Measurements from ENCODE around the gene DIP2C.
"Not testable (repeated sequence)": the region's sequence is repeated elsewhere in the genome, so short reads cannot be mapped to it uniquely, and the experiment has no call there.

DIP2C gene, protein sequence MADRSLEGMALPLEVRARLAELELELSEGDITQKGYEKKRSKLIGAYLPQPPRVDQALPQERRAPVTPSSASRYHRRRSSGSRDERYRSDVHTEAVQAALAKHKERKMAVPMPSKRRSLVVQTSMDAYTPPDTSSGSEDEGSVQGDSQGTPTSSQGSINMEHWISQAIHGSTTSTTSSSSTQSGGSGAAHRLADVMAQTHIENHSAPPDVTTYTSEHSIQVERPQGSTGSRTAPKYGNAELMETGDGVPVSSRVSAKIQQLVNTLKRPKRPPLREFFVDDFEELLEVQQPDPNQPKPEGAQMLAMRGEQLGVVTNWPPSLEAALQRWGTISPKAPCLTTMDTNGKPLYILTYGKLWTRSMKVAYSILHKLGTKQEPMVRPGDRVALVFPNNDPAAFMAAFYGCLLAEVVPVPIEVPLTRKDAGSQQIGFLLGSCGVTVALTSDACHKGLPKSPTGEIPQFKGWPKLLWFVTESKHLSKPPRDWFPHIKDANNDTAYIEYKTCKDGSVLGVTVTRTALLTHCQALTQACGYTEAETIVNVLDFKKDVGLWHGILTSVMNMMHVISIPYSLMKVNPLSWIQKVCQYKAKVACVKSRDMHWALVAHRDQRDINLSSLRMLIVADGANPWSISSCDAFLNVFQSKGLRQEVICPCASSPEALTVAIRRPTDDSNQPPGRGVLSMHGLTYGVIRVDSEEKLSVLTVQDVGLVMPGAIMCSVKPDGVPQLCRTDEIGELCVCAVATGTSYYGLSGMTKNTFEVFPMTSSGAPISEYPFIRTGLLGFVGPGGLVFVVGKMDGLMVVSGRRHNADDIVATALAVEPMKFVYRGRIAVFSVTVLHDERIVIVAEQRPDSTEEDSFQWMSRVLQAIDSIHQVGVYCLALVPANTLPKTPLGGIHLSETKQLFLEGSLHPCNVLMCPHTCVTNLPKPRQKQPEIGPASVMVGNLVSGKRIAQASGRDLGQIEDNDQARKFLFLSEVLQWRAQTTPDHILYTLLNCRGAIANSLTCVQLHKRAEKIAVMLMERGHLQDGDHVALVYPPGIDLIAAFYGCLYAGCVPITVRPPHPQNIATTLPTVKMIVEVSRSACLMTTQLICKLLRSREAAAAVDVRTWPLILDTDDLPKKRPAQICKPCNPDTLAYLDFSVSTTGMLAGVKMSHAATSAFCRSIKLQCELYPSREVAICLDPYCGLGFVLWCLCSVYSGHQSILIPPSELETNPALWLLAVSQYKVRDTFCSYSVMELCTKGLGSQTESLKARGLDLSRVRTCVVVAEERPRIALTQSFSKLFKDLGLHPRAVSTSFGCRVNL (N-terminal part only)

GRCh38 chr10:689452-690371, at the start of gene DIP2C:
Gene DIP2C (minus strand): TSS chr10:689668. CDS start chr10:689578, 90 bp downstream.
- no peak for DNase-seq

GRCh38 chr10:734481-734880, 45.0 kb upstream of the DIP2C start:
- DNase-seq, result no peak

GRCh38 chr10:733086-733485, 43.6 kb upstream of the DIP2C start:
- DNase-seq, result no peak

DNA sequence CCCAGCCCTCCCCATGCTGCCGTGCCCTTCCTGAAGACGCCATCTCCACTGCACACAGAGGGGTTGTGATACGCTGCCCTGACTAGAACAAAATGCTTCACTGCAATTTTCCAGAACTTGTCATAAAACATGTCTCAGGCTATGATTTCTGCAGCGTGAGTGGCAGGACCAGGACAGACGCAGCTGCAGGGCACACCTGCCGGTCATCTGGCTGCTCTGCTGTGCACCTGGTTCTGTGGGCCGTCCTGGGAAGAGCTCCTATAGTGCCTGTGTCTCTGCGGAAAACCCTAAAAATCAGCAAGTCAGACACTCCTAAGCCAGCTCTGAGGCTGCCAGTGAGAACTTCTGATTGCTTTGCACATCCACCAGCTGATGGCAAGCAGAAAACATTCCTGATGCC, 39.7 kb upstream of the DIP2C start:
- DNase-seq, result no peak

DNA sequence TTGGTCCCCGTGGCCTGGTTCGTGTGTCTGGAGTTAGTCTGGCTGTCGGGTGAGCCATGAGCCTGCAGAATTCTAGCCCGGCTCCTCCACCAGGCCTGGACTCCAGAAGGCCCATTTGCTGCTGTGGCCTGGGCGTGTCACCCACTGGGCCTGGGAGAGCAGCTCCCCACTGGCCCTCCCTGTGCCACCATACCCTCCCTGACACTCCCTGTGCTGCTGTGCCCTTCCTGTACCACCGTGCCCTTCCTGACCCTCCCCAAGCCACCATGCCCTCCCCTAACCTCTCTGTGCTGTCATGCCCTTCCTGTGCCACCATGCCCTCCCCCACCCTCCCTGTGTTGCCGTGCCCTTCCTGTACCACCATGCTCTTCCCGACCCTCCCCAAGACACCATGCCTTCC, 39.1 kb upstream of the DIP2C start:
- DNase-seq, result no peak

DNA sequence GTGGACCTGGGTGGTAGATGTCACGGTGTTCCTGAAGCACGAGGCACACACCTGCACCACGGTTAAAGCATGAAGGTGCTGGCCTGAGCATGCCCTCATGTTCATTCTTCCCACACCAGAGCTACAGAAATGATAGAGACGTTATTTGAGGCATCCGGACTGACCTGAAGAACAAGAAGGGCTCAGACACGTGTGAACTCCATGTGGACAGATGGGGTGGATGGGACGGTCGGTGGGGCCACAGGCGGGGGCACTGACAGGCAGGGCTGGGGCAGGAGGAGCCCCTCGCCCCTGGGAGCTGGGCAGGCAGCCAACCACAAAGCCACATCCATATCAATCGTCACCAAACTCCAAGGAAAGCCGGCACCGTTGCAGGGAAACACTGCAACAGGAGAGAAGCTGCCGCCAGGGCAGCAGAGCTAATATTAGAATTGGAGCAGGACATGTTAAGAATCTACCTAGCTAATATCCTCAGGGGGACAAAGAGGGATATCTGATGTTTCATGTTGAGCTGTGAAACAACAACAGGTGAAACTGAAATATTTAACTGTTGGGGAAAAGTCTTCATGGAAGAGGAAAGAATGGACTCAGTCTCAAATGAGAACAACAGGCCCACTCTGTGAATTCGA, 37.8 kb upstream of the DIP2C start:
- DNase-seq, result no peak

DNA sequence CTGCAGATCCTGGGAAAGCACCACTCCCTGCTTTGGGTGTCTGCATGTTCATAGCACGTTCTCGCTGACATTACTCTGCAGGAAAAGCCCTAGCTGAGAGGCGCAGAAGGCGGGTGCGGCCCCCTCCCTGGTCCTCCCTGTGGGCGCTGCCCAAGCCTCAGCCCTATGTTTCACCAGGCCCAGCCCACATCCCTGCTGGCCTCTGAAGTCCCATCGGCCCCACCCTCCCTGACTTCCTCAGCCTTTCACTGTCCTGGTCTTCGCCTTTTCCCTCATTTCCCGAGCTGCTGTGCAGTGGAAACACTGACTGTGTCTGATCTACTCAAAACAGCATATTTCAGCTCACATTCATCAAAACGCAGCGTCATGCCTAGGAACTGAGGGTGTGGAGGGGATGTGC, 36.3 kb upstream of the DIP2C start:
- no peak for DNase-seq

- DNase-seq, result no peak
These were observed 35.8 kb upstream of the DIP2C start for GRCh38 chr10:725302-725701.

- no peak for DNase-seq
These were observed 34.5 kb upstream of the DIP2C start for GRCh38 chr10:723973-724372.

- DNase-seq, result no peak
These were observed 33.0 kb upstream of the DIP2C start for GRCh38 chr10:722281-723060.

DNA sequence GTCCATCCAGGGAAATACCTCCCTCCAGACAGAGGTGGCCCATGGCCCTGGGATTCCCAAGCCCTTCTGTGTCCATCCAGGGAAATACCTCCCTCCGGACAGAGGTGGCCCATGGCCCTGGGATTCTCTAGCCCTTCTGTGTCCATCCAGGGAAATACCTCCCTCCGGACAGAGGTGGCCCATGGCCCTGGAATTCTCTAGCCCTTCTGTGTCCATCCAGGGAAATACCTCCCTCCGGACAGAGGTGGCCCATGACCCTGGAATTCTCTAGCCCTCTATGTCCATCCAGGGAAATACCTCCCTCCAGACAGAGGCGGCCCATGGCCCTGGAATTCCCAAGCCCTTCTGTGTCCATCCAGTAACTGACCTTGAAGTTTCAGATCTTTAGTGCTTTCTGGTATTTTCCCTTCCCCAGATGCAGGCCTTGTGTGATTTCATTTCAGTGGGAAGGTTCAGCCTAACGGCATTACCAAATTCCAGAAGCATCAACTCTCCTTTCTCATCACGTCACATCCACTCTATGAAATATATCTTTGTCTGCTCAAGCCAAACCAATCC, 28.8 kb upstream of the DIP2C start:
- DNase-seq, result no peak

DNA sequence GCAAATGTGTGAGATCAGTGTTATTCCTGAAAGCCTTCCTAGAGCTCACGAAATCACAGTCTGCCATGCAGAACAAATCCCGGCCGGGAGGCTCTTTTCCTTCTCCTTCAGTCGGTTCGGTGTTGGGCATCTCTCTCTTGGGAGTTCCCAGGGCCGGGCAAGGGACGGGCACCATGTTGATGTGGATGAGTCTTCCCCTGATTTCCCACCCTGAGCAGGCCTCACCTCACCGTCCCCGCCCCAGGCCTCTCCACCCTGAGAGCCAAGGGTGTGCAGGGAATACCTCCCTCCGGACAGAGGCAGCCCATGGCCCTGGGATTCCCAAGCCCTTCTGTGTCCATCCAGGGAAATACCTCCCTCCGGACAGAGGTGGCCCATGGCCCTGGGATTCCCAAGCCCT, 28.0 kb upstream of the DIP2C start:
- DNase-seq, result no peak

GRCh38 chr10:716821-717220, 27.4 kb upstream of the DIP2C start:
- no peak for DNase-seq

- DNase-seq, result no peak
These were observed 24.7 kb upstream of the DIP2C start for GRCh38 chr10:714214-714613.

DNA sequence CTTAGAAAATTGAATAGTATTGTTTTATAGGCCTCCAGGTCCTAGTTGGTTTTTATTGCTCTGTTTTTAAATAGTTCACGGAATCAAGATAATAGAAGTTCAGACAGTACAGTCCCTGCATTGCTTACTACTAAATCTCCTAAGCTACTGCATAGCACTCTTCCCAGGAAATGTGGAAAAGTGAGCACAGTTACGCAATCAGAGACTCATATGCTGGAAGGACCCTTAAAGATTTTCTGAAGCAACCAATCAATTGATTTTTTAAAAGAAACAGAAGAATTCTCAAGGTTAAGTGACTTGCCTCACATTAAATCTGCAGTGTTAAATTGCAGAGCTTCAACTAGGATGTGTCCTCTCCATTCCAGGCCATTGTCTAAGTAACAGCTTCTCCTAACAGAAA, 23.1 kb upstream of the DIP2C start:
- DNase-seq, result no peak

DNA sequence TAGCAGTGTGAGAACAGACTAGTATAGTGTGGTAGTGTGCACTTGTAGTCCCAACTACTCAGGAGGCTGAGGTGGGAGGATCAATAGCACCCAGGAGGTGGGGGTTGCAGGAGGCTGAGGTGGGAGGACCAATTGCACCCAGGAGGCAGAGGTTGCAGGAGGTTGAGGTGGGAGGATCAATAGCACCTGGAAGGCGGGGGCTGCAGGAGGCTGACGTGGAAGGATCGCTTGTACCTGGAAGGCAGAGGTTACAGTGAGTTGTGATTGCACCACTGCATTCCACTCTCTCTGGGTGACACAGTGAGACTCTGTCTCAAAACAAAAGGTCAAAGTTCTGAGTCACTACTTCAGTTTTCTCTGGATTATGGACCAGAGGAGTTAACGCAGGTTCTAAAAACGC, 22.6 kb upstream of the DIP2C start:
- no peak for DNase-seq

- no peak for DNase-seq
These were observed 18.4 kb upstream of the DIP2C start for GRCh38 chr10:707861-708260.

DNA sequence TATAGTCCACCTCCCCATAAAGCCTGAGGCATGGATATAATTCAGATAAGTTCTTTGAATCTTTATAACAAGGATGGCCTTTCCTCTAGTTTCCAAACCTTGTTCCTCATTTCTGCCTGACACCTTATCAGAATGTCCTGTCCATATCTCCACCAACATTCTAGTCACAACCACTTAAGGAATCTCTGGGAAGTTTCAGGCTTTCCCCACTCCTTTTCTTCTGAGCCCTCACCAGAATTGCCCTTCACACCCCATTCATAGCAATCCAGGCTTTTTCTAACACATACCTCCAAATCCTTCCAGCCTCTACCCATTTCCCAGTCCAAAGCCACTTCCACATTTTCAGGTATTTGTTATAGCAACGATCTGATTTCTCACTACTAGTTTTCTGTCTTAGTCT, 18.0 kb upstream of the DIP2C start:
- DNase-seq, result no peak

- DNase-seq, result no peak
These were observed 13.7 kb upstream of the DIP2C start for GRCh38 chr10:703118-703517.

DNA sequence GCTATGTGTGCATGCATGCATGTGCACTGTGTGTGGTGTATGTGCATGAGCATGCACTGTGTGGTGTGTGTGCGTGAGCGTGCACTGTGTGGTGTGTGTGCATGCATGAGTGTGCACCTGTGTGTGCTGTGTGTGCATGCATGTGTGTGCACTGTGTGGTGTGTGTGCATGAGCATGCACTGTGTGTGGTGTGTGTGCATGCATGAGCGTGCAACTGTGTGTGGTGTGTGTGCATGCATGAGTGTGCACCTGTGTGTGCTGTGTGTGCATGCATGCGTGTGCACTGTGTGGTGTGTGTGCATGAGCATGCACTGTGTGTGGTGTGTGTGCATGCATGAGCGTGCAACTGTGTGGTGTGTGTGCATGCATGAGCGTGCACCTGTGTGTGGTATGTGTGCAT, 10.7 kb upstream of the DIP2C start:
- DNase-seq, result not testable (repeated sequence)
